UCSD-AML1 (cell line): Measurements from ENCODE around the gene METTL25.

ENCODE experiments used
- DNase-seq: peaks from one replicate; lab custom pipeline; 2025; ENCODE audit not compliant: unreplicated experiment; lab: John Stamatoyannopoulos, UW

The METTL25 gene

GRCh38 chr12:82522762-82523161, 164.4 kb downstream of the METTL25 start:
- DNase-seq: peak; percentile 3

- no peak for DNase-seq
Observed at GRCh38 chr12:82523996-82524395, 165.7 kb downstream of the METTL25 start.

GRCh38 chr12:82524641-82525040, 166.3 kb downstream of the METTL25 start:
- DNase-seq: no peak

- no peak for DNase-seq
Observed at GRCh38 chr12:82525616-82526015, 167.3 kb downstream of the METTL25 start.

- DNase-seq: peak; percentile 4
Observed at GRCh38 chr12:82527165-82527780, 168.9 kb downstream of the METTL25 start.
